Transverse colon (tissue), 4 donors: ENCODE results near the gene RHOT2.

ENCODE experiments used
- POLR2A ChIP-seq: fragments of 450-650 bp; IDR thresholded peaks from one replicate; pipeline ENCODE4 v1.6.1; 2016; ENCODE audit warnings: antibody characterized with exemption, mild to moderate bottlenecking, moderate library complexity
- POLR2AphosphoS5 ChIP-seq, 3 donors: sonication (generic); formaldehyde crosslinking; IDR thresholded peaks; one replicate each; pipeline ENCODE4 v1.6.1; 2016; ENCODE audit warnings: antibody characterized with exemption in 3 of 3
- TF ChIP-seq, protein P1 (sequence below), 5 experiments: fragments of 200-600 bp in 3 of 5; fragments of 450-650 bp in 2 of 5; sonication (generic) in 3 of 5; IDR thresholded peaks; 1 replicate in 2 of 5; 2 replicates in 3 of 5; pipeline ENCODE4 v1.5.1; 2016 to 2017; ENCODE audit warnings: antibody characterized with exemption in 5 of 5, inconsistent platforms in 3 of 5, mild to moderate bottlenecking in 2 of 5, moderate library complexity in 1 of 5

DNA sequence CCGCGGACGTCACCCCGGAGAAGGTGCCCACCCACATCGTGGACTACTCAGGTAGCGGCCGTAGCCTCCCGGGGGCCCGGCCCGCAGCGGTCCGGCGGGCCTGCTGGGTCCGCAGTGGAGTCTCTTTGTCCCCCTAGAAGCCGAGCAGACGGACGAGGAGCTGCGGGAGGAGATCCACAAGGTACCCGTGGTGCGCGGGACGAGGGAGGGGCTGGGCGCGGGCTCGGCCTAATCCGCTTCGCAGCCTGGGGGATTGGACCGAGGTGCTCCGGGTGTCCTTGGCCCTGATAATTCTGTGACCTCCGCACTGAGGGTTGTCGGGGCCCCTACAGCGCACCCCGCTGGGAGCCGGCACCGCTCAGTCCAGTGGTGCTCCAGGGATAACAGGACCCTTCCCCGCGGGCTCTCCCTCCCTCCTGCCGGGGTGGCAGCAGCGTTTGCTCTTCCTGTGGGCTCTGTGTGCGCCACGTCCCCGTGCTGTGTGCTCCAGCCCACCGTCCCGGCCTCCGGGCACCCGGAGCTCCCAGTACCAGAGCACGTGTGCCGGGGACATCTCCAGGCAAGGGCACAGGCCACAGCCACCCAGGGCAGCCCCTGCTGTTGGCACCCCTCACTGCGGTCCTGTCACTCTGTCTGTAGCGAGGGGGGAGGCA lies 713 bp downstream of the RHOT2 start:
- TF ChIP-seq, protein P1, sequence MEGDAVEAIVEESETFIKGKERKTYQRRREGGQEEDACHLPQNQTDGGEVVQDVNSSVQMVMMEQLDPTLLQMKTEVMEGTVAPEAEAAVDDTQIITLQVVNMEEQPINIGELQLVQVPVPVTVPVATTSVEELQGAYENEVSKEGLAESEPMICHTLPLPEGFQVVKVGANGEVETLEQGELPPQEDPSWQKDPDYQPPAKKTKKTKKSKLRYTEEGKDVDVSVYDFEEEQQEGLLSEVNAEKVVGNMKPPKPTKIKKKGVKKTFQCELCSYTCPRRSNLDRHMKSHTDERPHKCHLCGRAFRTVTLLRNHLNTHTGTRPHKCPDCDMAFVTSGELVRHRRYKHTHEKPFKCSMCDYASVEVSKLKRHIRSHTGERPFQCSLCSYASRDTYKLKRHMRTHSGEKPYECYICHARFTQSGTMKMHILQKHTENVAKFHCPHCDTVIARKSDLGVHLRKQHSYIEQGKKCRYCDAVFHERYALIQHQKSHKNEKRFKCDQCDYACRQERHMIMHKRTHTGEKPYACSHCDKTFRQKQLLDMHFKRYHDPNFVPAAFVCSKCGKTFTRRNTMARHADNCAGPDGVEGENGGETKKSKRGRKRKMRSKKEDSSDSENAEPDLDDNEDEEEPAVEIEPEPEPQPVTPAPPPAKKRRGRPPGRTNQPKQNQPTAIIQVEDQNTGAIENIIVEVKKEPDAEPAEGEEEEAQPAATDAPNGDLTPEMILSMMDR (IDR thresholded peaks at IDR 0.05): no peak
- no peak for TF ChIP-seq POLR2A
- no peak for TF ChIP-seq POLR2AphosphoS5 (IDR thresholded peaks at IDR 0.05)
